Epithelial cell of esophagus (primary cell): ENCODE data around the gene SIRPB2.

Experiments used
- DNase-seq: peaks from one replicate; pipeline ENCODE4 v3.0.0; 2010; ENCODE audit warnings: low read depth
- H3K4me3 ChIP-seq: 2 replicates; pipeline ENCODE4 v1.5.1; 2011; ENCODE audit warnings: mild to moderate bottlenecking, low read length, control low read depth
- TF ChIP-seq, protein P1 (sequence below): IDR thresholded peaks from 2 replicates; pipeline ENCODE4 v1.5.1; 2011; ENCODE audit warnings: low read depth, mild to moderate bottlenecking, low read length, control low read depth, inconsistent platforms; ENCODE audit not compliant: insufficient read depth; ENCODE audit errors: missing control alignments

Gene SIRPB2

DNA sequence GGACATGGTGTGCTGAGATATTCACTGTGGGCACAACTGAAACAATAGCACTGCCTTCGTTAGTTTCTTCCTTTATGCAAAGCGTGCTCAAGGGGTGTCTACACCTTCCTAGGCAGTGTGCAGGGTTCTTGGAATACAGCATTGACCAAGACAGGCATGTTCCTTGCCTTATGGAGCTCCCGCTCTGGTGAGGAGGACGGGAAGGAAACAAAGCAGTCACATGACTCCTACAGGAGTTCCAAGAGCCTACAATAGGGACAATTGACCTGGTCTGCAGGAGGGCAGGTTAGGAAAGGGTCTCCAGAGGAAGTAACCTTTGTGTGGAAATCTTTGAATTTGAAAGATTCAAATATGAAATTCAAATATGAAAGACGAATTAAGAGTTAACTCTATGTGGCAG, 25.8 kb upstream of the SIRPB2 start:
- TF ChIP-seq, protein P1, sequence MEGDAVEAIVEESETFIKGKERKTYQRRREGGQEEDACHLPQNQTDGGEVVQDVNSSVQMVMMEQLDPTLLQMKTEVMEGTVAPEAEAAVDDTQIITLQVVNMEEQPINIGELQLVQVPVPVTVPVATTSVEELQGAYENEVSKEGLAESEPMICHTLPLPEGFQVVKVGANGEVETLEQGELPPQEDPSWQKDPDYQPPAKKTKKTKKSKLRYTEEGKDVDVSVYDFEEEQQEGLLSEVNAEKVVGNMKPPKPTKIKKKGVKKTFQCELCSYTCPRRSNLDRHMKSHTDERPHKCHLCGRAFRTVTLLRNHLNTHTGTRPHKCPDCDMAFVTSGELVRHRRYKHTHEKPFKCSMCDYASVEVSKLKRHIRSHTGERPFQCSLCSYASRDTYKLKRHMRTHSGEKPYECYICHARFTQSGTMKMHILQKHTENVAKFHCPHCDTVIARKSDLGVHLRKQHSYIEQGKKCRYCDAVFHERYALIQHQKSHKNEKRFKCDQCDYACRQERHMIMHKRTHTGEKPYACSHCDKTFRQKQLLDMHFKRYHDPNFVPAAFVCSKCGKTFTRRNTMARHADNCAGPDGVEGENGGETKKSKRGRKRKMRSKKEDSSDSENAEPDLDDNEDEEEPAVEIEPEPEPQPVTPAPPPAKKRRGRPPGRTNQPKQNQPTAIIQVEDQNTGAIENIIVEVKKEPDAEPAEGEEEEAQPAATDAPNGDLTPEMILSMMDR: no peak
- H3K4me3 ChIP-seq: no peak overlapping the region
- no peak for DNase-seq

DNA sequence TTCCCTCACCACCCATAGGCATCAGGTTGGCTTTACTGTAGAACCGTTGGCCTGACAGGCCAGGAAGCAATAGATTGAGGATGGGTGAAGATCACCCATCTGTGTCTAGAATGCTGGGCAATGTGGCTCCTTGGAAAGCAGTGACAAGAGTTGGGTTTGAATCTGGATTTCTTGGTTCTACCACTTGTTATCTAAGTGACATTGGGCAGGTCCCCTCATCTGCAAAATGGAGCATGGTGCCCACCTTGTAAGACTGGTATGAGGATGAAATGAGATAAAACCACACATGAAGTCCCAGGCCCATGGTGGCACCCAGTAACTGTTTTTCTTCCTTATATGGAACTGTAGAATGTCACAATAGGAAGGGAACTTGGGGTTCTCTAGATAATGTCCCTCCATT, 22.6 kb upstream of the SIRPB2 start:
- TF ChIP-seq, protein P1: no peak
- DNase-seq: no peak
- no peak overlapping the region for H3K4me3 ChIP-seq

DNA sequence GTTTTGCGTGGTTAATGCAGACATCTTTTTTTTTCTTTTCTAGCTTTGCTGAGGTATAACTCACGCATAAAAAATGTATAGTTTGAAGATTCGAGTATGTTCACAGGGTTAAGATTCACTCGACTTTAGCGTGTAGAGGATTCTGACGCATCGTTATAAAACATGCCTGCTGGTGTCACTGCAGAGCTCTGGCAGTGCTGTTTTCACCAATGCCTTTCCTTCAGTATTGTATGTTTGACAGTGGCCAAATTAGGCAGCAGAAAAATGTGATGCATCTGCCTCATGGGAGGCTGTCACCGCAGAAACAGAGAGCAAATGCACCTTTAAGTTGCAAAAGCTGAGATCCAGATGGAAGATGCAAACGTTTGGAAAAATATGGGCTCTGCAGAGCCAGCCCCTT, 18.0 kb upstream of the SIRPB2 start:
- TF ChIP-seq, protein P1: peak; percentile 70
- DNase-seq: peak; percentile 50
- no peak overlapping the region for H3K4me3 ChIP-seq

DNA sequence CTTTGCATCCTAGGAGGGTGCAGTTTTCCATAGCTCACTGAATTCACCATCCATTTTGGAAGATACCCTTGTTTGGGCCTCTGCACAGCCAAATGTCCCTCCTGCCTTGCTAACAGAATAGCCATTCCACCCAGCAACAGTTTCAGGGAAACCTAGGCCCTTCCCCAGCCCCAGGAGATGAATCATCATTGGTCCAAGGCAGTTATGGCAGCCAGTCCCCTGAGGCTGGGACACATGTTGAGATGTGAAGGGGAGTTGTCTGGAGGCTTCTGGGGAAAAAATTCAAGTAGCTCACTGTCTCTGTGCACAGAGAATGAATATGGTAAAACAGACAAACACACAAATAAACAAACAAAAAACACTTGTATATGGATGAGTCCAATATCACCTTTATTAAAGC, 17.4 kb upstream of the SIRPB2 start:
- no peak overlapping the region for H3K4me3 ChIP-seq
- peak; percentile 24 for DNase-seq
- TF ChIP-seq, protein P1: no peak

DNA sequence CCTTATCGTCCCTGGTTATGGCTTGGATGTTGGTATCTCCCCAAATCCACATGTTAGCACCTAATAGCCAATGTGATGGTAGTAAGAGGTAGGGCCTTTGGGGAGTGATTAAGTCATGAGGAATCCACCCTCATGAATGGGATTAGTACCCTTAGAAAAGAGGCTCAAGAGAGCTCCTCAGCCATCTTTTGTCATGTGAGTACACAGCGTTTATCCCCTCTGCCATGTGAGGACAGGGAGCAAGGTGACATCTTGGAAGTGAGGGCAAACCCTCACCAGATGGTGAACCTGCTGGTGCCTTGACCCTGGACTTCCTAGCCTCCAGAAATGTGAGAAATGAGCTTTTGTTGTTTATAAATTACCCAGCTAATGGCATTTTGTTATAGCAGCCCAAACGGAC, 16.1 kb upstream of the SIRPB2 start:
- TF ChIP-seq, protein P1: no peak
- DNase-seq: no peak
- no peak overlapping the region for H3K4me3 ChIP-seq

DNA sequence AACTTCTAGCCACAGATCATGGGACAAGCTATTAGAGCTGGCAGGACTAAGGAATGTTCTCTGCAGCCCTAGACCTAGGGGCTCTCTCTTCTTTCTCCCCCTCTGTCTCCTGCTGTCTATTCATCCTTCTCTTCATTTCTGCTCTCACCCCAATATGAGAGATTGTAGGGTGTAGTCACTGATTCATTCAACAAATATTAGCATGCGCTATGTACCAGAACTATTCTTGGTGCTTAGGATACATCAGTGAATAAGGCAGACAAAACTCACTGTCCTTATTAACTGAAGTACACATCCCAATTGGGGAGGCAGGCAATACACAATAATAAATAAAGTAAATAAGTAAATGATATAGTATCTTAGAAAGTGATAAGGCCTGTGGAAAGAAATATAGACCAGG, 14.7 kb upstream of the SIRPB2 start:
- peak; percentile 63 for DNase-seq
- no peak overlapping the region for H3K4me3 ChIP-seq
- TF ChIP-seq, protein P1: no peak

DNA sequence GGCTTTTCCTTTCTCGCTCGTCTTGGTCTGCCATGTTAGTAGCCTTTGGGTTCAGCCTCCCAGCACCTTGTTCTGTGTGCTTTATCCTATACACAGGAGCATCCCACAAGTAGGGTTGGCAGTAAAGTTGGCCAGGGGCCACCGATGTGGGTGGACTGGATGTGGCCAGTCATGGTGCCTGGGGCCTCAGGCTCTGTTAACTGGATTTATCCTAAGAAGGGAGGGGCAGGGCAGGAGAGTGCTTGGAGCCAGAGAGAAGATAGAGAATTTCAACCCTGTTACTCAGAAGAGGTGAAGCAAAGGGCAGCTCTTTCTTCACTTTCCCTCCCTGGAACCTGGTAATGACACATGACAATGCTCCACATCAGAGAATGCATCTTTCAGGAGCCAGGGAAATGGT, 14.1 kb upstream of the SIRPB2 start:
- H3K4me3 ChIP-seq: no peak overlapping the region
- peak; percentile 92 for DNase-seq
- TF ChIP-seq, protein P1: no peak
